Stimulated activated CD8-positive, alpha-beta memory T cell treated with anti-CD3 and anti-CD28 coated beads, Interleukin-2, amount 100 ng/mL, for 48 hours (primary cell): ENCODE data around the gene DNHD1.
"Not testable (repeated sequence)": the region's sequence is repeated elsewhere in the genome, so short reads cannot be mapped to it uniquely, and the experiment has no call there.

ENCODE experiments used
- DNase-seq, 2 donors: peaks; one replicate each; pipeline ENCODE4 v3.0.0-alpha.2; 2020; ENCODE audit warnings: low read depth in 2 of 2

Gene DNHD1

DNA sequence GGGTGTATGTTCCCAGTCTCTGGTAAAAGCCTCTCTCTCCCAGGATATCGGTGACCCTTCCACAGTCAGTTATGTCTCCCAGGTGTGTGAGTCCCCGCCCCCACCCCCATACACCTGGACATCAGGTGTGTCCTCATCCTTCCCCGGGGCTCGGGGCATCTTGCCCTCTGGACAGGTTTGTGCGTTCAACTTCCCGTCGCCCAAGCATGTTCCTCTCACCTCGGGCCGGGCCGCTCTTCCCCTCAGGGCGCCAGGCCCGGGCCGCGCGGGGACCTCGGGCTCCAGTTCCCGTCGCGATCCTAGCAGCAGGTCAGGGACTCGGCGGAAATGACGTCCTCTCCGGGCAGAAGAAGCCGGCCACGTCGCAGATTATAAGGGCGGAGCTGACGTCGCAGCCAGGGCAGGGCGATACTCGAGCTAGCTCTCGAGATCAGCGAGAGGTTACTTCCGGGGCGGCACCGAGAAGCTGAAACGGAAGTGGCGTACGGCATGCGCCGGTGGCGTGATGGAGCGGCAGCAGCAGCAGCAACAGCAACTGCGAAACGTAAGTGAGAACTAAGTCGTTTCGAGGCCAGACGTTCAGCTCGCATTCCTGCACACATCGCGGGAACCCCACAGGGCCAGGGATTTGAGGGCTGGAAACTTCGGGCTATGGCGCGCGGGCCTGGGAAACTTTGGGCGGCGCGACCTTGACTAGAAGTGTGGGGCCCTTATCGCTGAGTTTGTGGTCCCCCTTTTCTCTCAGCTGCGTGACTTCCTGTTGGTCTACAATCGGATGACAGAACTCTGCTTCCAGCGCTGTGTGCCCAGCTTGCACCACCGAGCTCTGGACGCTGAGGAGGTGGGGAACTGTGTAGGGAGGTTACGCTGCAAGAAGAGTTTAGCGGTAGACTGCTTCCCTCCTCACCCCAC, 15.8 kb upstream of the DNHD1 start, which contains the start of the genes ARFIP2 and TIMM10B:
Gene ARFIP2, minus strand, starts transcription at position 320 of the 912 bp plus-strand sequence. CDS start 910 bp downstream, outside the sequence.
Gene TIMM10B, plus strand, starts transcription at position 490 of the 912 bp plus-strand sequence. Its CDS starts 16 bp downstream, at position 506.
- DNase-seq = peak; percentile 91 to 98

DNA sequence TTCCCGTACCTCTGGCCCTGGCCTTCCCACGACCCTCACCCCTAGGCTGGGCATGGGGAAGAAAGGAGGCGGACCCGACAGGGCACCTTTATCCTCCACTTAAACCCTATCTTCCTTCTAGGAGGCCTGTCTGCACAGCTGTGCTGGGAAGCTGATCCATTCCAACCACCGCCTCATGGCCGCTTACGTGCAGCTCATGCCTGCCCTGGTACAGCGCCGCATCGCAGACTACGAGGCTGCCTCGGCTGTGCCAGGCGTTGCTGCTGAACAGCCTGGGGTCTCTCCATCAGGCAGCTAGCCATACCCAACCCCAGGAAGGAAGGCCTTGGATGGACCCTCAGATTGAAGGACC, 15.2 kb upstream of the DNHD1 start:
- DNase-seq = no peak

DNA sequence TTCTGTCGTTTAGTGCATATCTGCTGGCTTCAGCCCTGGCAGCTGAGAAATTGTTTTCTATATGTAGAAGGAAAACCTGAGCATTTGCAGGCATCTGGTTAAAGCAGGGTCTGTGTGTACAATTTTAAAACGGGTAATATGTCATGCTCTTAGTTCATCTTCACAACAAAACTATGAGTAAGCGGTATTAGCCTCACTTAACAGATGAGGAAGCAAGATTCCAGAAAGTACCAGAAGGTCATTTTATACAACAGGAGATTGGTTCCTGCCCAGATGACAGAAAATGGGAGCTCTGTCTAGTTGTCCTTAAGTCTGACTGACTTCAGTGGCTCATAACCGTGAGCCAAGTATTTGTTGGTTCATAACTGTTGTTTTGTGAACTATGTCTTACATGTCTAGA, 14.6 kb upstream of the DNHD1 start:
- no peak for DNase-seq

DNA sequence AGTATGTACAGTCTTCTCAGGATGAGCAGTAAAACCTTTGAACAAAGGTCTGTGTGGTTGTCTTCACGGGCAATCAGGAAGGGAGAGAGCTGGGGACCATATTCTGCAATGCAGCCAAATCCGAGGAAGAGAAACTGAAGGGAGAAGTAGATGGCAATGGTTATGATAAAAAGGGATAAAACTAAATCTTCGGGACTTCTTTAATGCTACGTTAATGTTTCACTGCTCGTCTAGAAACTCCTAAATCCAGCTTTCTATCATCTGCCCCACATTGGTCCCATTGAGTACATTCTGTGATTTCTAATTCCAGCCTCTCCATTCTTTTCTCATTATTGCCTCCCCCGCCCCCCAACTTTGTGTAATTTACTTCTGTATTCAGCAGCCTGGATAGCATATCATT, 14.1 kb upstream of the DNHD1 start:
- no peak for DNase-seq

DNA sequence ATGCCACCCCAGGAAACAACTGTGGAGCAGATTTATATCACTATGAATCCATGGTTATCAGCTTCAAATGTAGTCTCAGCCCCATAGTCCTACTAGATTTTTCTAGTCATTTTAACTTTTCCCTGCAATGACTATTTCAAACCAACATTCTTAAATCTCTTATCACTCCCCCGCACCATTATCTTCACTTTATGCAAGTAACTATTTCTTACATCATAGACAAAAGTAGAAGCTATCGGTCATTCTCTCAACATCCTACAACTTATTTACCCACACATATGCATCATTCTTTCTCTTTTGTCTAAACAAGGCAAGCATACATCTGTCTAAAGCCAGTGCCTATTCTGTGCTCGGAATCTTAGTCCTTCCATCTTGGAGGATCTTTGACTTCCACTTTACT, 11.4 kb upstream of the DNHD1 start:
- no peak for DNase-seq

DNA sequence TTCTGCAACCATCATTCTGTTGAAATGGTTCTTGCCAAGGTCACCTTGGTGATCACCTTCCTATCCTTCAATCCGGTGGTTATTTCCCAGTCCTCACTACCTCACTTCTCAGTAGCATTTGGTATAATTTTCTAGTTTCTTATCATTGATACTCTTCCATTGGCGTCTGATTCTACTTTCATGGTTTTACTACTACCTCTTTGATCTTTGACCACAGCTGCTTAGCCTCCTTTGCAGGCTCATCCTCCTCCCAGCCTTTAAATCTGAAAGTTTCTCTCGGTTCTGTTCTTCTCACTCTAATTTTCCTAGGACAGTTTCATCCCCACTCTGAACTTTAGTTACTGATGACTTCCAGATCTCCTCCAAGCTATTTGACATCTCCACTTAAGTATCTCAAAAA, 10.8 kb upstream of the DNHD1 start:
- DNase-seq = no peak

DNA sequence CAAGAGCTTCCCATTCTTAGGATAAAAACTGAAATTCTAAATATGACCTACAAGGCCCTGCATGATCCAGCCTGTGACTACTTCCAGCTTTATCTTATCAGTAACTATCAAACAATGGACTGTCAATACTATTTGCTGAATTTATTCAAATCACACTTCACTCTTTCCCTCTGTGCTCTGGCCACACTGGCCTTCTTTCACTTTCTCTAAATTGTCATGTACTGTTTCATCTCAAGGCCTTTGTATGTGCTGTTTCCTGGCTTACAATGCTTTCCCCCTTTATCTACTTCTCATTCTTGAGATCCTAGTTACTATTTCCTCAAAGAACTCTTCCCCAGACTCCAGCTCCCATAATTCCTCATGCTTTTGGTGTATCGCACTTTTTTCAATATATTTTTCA, 10.1 kb upstream of the DNHD1 start:
- DNase-seq = no peak

DNA sequence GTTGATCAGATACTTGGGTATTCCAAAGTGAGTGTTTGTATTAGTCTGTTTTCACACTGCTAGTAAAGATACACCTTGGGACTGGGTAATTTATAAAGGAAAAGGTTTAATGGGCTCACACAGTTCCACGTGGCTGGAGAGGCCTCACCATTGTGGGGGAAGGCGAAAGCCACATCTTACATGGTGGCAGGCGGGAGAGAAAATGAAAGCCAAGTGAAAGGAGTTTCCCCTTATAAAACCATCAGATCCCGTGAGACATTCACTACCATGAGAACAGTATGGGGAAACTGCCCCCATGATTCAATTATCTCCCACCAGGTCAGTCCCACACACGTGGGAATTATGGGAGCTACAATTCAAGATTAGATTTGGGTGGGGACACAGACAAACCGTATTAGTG, 8.7 kb upstream of the DNHD1 start:
- no peak for DNase-seq

DNA sequence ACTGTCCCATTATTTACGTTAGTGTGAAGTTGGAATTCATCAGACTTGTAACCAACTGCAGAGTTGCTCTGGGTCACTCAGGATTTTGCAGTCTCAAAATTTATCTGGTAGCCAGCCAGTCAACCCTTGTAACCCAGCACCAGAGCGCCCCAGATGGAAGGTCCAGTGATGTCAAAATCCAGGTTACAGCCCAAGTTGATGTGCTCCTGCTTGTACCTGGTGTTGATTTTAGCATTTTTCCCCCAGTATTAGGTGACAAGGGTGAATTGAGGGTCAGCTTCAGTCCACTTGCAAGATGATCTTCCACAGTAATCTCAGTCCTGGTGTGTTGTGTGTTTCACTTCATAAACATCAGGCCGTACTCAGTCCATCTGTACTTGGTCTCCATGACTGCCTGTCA, 8.3 kb upstream of the DNHD1 start:
- no peak for DNase-seq

DNA sequence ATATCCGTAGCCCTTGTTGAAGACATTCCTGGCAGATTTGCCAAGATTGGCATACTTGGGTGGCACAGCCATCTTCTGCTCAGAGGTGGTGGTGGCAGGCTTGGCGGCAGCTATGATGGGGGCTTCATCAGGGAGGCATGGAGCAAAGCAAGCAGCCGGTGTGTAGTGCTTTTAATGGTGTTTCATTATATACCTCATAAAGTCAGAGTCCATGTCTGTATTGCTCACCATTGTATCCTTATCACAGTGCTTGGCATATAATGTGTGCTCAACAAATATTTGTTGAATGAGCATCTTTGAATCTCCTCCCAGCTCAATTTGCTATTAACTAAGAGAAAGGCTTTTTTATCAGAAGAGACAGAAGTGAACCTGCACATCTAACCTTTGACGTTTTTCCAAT, 7.8 kb upstream of the DNHD1 start:
- DNase-seq = no peak

DNA sequence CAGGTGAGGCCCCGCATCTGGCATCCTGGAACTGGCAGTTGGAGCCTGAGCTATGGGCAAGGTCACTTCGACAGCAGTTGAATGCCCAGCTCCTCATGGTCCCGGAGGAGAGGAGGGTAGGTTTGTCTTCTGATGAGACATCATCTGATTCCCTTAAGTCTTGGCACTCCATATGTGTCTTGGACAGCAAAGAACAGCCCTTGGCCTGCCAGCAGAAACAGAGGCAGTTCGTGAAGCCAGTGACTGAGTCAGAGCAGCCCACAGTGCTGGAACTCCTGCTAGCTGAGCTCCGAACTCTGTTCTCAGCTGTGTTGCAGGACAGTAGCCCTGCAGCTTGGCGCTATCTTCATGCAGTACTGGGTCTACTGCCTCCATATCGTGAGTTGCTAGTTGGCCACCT, 1.0 kb downstream of the DNHD1 start:
- DNase-seq = no peak

DNA sequence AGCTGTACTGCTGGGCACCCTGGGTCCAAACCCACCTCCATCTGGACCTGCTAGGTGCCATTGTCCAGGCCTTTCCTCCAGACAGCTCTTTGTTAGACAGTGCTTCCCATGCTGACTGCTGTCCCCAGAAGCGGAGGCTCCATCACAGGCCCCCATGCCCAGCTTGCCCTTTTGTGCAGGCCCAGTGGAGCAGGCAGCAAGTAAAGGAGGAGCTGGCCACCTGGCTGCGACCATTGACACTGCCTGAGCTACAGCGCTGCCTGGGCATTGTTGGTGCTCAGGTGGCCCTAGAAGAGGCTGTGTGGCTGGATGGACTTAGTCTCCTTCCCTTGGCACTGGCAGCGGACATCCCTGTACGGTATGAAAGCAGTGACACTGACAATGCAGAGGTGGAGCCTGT, 1.5 kb downstream of the DNHD1 start:
- no peak for DNase-seq

DNA sequence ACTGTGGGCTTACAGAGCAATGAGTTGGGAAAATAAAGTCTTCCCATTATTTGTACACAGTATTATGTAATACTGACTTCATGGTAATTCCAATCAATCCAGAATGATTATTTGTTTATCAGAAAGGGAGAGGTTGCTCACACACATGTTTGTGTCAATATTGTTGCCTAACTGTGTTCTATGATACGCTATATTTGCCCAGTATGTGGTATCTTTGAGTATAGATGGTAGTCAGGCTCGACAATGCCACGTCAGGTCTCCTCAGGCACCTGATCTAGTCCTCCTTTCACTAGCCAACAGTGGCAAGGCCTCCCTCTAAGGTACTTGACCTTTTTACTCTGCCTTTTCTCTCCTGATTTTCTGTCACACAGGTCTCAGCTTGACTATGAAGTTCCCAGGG, 5.3 kb downstream of the DNHD1 start:
- no peak for DNase-seq

DNA sequence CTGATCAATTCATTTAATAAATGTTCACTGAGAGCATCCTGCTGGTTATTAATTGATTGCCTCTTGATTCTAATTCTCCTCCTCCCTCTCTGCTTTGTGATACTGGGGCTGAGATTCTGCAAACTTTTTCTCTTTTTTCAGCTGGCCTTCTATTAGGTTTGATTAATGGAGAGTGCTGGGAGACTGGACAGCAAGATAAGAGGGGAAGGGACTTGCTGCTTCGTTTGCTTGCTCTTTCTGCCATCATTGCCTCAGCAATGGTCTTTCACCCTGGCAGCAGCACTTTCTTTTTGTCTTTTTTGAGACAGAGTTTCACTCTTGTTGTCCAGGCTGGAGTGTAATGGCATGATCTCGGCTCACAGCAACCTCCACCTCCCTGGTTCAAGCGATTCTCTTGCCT, 7.1 kb downstream of the DNHD1 start:
- no peak for DNase-seq

DNA sequence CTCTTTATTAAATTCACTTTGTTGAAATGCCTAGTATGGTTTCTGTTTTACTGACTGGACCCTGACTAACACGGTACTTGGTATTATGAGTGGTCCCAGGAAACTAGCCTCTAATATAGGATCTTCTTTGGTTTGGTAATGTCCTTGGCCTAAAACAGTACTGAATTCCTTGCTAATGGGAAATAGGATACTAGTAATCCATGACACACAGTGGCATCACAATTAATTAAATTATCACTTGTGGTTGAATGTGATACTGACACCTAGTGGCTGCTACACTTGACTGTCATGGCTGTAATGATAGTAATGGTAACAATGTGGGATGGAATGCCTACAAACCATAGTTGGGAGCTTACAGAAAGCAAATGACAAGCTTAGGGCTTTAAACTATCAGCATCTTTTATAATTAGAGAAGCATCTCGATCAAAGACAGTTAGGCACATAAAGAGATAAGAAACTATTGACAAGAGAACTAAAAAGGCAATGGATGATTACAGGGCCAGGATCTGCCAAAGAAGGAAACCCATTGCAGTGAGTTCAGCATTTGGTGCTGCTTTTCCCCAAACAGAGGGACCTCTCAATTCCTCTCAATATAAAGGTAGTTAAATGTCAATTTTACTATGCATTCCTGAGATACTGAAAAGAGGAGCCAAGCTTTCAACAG, 8.6 kb downstream of the DNHD1 start:
- no peak for DNase-seq

DNA sequence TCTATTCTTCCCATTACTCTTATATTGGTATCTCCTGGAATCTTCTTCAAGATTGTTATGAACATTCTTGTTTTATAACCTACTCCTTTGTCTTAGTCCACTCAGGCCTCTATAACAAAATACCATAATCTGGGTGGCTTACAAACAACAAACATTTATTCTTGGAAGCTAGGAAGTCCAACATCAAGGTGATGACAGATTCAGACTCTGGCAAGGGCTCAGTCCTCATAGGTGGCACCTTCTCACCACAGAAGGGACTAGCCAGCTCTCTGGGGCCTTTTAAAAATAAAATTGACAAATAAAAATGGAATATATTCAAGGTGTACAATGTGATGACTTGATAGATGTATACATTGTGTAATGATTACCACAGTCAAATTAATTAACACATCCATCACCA, 19.8 kb downstream of the DNHD1 start:
- DNase-seq = no peak

DNA sequence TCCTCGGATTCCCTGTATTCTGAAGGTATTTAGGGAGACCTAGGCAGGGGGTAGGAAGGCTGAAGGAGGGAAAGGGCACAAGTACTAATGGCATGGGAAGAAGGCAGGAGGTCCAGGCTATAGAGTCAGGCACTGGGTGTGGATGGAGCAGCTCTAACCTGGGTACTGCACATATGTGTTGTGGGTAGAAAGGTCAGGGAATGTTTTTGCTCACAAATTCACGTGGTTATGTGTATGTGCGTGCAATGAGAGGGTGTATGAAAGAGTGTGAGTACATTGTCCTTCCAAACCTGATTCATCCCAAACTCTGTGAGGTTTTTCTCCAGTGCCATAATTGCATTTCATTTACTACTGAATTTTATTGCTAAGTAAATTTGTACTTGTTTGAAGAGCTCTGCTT, 23.2 kb downstream of the DNHD1 start:
- DNase-seq = no peak

DNA sequence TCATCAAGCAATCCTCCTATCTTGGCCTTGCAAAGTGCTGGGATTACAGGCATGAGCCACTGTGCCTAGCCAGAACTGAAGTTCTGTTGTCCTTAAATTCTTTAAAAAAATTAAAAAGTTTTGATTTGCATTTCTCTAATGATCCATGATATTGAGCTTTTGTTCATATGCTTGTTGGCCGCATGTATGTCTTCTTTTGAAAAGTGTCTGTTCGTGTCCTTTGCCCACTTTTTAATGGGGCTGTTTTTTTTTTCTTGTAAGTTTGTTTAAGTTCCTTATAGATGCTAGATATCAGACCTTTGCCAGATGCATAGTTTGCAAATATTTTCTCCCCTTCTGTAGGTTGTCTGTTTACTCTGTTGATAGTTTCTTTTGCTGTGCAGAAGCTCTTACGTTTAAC, 24.9 kb downstream of the DNHD1 start:
- not testable (repeated sequence) for DNase-seq

DNA sequence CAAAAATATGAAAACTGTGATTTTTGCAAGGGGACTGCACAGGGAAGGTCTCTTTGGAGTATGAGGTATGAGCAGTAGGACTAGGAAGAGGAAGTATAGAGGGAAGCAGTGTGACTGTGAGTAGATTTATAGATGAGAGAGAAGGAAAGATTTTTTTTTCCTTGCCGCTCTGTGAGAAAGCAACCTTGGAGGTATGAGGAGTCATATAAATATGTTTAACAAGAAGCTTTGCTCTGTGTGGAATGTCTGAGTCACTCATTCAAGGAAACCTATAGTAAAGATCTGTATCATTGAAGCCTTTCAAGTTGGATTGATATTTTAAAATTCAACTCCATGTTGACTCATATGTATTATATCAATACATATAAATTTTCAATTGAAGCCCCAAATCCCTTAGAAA, 26.2 kb downstream of the DNHD1 start:
- no peak for DNase-seq

DNA sequence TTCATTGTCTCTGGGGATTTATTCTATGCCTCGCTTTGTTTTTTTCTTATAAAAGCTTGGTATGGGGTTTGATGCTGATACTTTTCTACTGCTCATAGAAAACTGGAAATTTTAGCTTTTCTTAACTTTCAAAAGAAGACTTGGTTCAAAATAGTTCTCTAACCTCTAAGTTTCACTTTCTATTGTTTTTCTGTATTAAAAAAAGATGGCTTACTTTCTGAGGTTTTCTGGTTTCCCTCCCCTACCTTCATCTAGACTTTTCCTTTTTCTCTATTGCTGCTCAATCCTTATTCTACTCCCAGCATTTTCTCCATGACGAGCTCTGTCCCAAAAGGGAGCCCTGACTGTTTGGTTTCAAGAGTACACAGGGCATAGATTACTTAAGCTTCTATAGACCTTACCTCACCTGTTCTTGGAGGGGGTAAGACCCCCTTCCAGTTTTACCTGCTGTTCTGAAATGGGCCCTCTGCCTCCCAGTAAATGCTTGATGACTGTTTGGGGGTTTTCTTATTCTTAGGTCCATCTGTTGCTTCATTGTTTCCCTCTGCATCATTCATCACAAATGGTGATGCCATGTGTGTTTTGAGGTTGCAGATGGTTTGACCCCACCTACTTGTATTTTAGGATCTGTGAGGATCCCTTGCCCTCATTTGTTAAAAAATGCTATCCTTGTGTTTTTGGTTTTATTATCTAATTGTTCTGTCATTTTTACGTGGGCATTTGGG, 29.5 kb downstream of the DNHD1 start:
- DNase-seq = no peak

DNA sequence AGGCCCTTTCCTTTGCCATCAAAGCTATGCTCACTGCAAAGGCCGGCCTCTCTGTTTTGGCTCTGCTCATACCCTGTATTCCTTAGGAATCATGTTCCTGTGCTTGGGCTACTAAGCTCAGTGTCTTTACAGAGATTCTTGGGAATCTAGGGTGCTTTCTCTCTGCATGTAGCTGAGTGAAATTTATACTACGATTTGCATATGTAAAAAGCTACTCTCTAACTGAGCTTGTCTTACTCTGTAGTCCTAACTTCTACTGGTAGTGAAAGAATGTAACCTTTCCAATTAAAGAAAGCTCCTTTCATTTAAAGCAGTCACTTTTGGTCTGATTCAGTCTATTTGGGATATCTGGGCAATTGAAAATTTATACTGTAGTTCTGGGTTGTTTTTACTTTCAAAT, 32.2 kb downstream of the DNHD1 start:
- no peak for DNase-seq

DNA sequence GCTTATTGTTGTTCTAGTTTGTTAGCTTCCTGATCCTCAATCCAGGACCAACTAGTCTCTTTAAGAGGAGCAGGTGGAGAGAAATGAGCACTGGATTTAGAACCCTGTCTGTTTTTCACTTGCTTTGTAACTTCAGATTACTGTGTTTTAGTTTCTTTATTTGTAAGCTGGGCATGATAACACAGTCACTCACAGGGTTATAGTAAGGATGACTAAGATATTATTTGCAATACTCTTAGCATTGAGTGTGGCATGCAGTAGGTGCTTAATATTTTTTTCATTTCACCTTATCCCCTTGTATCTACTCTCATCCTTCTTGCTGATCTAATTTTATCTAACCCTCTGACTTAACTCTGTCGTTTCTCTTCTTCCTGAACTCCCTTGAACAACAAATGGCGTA, 33.8 kb downstream of the DNHD1 start:
- no peak for DNase-seq
